HTERT RPE-1 (cell line): ENCODE results near the gene TNKS1BP1.

Source experiments
- in situ Hi-C: fragments of 300-500 bp; cut with MboI; formaldehyde crosslinking; loops from 4 replicates; pipeline ENCODE4 v1.14.3; 2020; ENCODE audit warnings: low sequenced_read_pairs

TNKS1BP1 gene

DNA sequence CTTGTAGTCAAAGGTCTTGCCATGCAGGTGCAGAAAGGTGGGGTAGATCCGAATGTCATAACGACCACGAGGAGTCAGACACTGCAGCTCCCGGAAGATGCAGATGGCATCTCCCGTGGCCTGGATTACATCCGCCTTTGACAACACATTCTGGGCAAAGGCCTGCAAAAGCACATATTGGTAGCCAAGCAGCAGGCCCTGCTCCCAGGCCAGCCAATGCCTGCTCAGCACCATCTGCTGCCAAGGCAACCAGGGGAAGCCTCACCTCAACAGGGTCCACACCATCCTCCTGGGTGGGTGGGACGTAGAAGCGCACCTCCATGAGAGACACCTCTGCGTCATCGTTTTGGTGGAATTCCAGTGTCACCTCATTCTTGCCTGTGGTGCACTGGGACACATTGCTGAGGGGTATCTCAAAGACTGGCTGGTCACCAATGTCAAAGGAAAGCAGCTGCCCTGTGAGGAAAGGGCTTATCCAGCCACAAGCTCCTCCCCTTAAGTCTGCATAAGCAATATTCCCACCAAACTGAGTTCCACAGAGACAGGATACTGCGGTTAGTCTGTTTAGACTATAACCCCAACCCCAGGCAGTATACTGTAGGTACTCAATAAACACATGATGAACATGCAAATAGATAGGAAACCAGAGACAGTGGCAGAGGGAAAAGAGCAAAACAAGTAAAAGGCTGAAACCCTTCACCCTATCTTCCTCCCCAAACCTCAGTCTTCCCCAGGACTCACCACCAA is 8.1 kb upstream of the TNKS1BP1 start:
- in situ Hi-C loops: no loop called here

GRCh38 chr11:57331720-57332119 is 7.0 kb upstream of the TNKS1BP1 start:
- in situ Hi-C loops: no loop called here

DNA sequence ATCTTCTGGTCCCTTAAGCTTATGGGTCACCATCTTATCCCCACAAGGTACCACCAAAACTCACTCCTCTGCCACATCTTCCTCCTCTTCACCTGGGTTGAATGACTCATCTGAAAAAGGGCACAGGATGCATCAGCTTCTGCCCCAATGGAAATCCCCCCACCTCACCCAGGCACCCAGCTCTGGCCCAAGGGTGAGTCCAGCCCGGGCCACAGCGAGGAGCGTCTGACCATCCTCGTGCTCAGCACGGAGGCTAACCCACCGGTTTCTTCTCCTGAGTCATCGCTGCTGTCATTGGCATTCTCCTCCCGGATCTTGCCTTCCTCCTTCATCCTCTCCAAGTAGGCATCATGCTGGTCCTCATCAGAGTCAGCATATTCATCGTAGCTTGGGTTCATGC is 5.3 kb upstream of the TNKS1BP1 start:
- in situ Hi-C loops: no loop called here

GRCh38 chr11:57327721-57328120 is 3.0 kb upstream of the TNKS1BP1 start:
- in situ Hi-C loops: no loop called here

DNA sequence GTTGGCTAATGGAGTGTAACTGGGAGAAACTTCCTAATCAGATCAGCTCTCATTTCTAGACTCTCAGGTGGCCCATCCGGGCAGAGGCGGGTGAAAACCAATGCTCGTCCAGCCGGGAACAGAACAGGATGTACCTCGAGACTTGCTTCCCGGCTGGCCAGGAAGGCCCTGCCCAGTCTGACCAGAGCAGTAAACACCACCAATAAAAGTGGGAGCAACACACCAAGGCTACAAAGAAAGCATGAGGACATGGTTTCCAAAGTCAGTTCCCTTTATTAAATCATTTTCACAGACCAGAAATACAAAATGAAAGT is 940 bp upstream of the TNKS1BP1 start:
- in situ Hi-C loops: no loop called here

DNA sequence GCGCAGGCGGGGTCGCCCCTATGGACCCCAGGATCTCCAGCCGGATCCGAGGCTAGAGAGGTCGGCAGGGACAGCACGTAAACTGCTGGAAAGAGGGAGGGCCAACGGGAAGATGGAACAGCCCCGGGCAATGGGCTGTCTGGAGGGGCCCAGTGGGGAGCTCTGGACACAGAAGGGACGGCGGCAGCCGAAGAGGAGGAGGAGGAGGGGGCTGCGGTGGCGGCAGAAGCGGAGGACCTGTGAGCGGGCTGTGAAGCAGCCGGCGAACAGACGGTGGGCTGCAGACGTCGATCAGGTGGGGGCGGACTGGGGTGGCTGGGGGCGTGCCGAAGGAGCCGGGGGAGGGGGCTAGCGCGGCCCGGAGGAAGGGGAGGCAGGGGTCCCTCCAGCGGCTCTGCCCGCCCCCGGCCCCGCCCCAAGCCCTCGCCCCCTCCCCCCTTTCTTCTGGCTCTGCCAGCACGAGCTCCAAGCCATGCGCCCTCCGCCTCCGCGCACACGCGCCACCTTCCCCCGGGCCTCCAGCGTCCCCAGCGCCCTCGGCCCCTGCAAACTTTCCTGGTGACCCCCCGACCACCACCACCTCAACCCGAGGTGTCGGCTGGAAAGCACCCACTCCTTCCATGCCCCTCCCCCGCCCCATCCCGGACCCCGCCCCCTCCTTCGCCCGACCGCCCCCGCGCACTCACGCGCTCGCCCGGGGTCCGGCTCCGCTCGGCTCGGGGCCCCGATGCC is 432 bp downstream of the TNKS1BP1 start:
- in situ Hi-C loops: no loop called here

DNA sequence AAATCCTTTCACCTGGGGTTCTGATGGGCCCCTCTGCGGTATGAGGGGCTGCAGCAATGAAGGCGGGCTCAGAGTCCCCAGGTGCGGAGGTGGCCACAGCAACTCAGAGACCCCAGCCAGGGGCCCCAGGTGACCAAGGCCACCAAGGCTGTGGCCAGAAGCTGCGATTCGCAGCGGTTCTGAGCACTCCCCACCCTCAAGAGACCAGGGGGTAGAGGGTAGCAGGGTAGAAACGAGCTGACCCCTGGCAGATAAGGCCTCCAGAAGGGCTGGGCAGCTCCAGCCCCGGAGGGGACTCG is 948 bp downstream of the TNKS1BP1 start:
- in situ Hi-C loops: no loop called here

DNA sequence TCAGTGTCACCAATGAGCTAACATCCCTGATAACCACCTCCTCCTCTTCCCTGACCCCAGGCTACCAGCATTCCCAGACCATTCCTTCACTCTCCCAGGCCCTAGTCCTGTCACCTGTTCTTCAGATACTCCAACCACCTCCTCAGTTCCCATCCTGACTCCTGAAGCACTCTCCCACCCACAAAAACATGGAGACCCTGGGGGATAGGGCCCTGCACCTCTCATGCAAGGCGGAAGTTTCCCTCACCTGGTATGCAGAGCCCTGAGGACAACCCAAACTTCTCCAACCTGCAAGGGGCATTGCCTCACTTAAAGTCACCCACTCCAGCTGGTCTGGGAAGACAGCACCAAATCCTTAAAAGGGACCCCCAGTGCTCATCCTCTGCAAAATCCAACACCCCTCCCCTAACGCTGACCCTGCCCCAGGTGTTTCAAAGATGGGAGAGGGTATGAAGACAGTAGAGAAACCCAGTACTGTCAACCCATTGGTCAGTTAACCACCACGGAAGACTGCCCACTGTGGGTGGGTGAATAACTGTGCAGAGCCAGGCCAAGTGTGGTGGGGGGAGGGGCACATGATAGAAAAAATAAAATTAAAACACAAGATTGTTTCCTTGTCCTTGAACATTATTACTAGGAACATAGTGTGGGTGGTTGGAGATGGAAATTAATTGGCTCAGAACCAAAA is 1.4 kb downstream of the TNKS1BP1 start:
- in situ Hi-C loops: no loop called here

GRCh38 chr11:57322256-57323166 is 2.2 kb downstream of the TNKS1BP1 start:
- in situ Hi-C loops: no loop called here

GRCh38 chr11:57321388-57322255 is 3.1 kb downstream of the TNKS1BP1 start:
- in situ Hi-C loops: no loop called here

DNA sequence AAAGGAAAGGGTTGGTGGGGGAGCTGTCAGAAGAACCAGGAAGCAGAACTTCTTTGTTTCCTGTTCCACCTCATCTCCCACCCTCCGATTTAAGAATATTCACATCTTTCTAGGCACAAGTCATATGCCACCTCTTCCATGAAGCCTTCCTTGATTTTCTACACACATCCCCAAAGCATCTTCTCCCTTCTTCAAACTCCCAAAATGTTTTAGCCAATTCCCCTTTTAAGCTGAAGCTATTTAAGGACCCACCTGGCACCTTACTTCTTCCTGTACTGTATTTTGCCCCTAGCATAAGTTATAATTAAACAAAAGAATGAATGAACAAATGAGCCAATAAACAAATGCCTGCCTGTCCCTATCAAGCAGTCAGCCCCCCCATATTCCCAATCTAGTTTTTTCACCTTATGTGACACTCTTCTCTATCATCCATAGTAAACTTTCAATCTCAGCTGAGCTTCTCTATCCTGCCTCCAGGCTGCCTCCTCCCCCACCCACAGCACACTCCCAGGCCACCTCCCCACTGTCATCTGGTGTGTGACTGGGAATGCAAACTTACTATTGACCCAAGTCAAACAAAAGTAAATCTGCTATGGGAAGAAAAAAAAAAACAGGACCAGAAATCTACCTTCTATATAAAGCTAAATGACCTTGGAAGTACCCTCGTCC is 3.9 kb downstream of the TNKS1BP1 start:
- in situ Hi-C loops: no loop called here

DNA sequence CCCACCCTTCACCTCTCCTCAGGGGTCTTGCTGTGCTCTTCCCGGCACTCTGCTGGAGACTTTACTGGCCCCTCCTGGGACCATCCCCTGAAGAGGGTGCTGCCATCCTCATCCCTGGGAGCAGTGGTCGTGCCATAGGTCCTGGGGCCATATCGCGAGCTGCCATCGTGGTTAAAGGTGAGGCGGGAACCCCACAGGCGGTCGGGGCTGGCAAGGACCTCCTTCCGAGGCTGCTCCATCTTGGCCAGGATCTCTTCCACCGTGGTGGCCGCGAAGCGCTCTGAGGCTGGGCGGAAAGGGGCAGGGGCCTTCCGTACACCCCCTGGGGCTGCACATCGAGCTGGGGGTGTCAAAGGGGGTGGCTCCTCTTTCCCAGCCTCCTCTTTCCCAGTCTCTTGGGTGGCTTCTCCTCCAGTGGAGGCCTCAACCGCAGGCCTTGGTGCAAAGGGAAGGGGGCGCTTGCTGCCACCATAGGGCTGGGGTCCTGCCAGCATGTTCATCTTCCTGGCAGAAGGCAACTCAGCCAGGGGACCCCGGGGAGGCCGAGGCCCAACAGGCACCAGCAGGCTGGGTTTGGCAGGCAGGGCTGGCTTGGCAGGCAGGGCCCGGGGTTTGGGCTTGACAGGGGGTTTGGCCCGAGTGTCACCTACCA is 4.6 kb downstream of the TNKS1BP1 start:
- in situ Hi-C loops: no loop called here

- in situ Hi-C loops: no loop called here
Measured at GRCh38 chr11:57318178-57318577, 6.6 kb downstream of the TNKS1BP1 start.

- in situ Hi-C loops: no loop called here
Measured at GRCh38 chr11:57316017-57316416, 8.7 kb downstream of the TNKS1BP1 start.

GRCh38 chr11:57315491-57315890 is 9.3 kb downstream of the TNKS1BP1 start:
- in situ Hi-C loops: no loop called here

GRCh38 chr11:57314221-57314973 is 10.4 kb downstream of the TNKS1BP1 start:
- in situ Hi-C loops: no loop called here

DNA sequence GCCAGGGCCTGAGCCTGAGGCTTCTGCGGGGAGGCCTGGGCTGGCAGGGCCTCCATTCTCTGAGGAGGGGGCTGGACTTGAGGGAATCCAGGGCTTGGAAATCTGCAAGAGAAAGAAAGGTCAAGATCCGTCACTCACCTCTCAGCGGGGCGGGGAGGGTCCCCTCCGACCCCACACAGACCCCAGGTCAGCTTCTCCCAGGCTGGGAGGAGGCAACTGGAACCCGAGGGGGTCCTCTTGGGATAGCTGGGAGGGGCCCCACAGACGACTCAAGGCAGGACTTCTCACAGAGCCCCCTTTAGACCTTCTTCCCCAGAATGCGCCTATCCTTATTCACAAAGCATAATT is 11.0 kb downstream of the TNKS1BP1 start:
- in situ Hi-C loops: no loop called here

DNA sequence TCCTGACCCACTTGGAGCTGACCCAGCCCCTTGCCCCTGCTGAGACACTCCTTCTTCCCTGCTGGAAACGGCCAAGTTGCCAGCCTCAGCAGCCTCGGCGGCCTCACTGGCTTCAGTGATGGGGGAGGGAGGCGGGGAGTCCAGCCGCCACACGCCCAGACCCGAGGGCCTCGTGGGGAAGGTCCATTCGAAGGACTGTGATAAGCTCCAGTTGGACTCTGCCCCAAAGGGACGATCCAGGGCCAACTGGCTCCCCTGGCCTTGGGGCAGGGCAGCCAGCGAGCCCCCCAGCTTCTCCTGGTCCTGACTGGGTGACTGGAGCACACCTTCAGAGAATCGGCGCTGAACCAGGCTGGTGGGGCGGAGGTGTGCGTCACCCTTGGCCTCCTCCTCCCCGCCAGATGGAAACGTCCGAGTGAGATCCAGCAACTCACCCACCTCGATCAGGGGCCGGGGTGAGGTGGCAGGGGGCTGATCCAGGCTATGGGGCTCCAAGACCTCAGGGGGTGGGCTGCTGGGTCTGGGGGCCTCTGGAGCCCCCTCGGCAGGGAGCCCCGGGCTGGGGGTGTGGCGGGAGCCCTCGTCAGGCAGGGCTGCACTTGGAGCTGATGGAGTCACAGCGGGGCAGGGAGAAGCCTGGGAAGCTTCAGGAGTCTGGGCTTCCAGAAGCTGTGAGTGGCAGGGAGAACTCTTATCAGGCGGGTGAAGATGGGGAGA is 11.5 kb downstream of the TNKS1BP1 start:
- in situ Hi-C loops: no loop called here
